ENCODE data around the gene SLC46A1. TPM values are rescaled to one million over a fixed set of nuclear protein-coding genes. Genes with fewer than 3 reads are reported as not detected.
"Not testable (repeated sequence)": the region's sequence is repeated elsewhere in the genome, so short reads cannot be mapped to it uniquely, and the experiment has no call there.

The SLC46A1 gene
- polyA plus RNA-seq (2012; ENCODE audit: missing spikeins) = 6.3 TPM

GRCh38 chr17:28405632-28406472 lies at the start of gene SLC46A1:
Gene SLC46A1 (minus strand): TSS chr17:28406212. CDS start chr17:28406114, 98 bp downstream.
- DNase-seq (ENCODE audit: insufficient read length) (peak; percentile 71), FAIRE-seq (peak; percentile 91)
- TF ChIP-seq POLR2A (IDR thresholded peaks at IDR 0.05; ENCODE audit: low read depth, low read length) (peak; percentile 67), TAF1 (IDR thresholded peaks at IDR 0.05; ENCODE audit: borderline replicate concordance, low read depth, low read length) (no peak), POLR2AphosphoS5 (IDR thresholded peaks at IDR 0.05; ENCODE audit: low read depth, low read length) (peak; percentile 64)

- DNase-seq (ENCODE audit: insufficient read length) (no peak), FAIRE-seq (no peak)
- TF ChIP-seq TAF1 (IDR thresholded peaks at IDR 0.05; ENCODE audit: borderline replicate concordance, low read depth, low read length) (no peak), POLR2AphosphoS5 (IDR thresholded peaks at IDR 0.05; ENCODE audit: low read depth, low read length) (no peak), POLR2A (IDR thresholded peaks at IDR 0.05; ENCODE audit: low read depth, low read length) (no peak)
Observed at GRCh38 chr17:28449859-28450258, 43.8 kb upstream of the SLC46A1 start.

GRCh38 chr17:28447396-28447760 lies 41.4 kb upstream of the SLC46A1 start:
- TF ChIP-seq POLR2A (IDR thresholded peaks at IDR 0.05; ENCODE audit: low read depth, low read length) (no peak), POLR2AphosphoS5 (IDR thresholded peaks at IDR 0.05; ENCODE audit: low read depth, low read length) (no peak), TAF1 (IDR thresholded peaks at IDR 0.05; ENCODE audit: borderline replicate concordance, low read depth, low read length) (no peak)
- FAIRE-seq (no peak), DNase-seq (ENCODE audit: insufficient read length) (no peak)

GRCh38 chr17:28446716-28447395 lies 40.8 kb upstream of the SLC46A1 start:
- no peak for DNase-seq (ENCODE audit: insufficient read length)
- no peak for FAIRE-seq
- TF ChIP-seq POLR2A (IDR thresholded peaks at IDR 0.05; ENCODE audit: low read depth, low read length) = no peak
- no peak for TF ChIP-seq POLR2AphosphoS5 (IDR thresholded peaks at IDR 0.05; ENCODE audit: low read depth, low read length)
- no peak for TF ChIP-seq TAF1 (IDR thresholded peaks at IDR 0.05; ENCODE audit: borderline replicate concordance, low read depth, low read length)

GRCh38 chr17:28443901-28444638 lies 38.1 kb upstream of the SLC46A1 start:
- DNase-seq (ENCODE audit: insufficient read length) = no peak
- no peak for FAIRE-seq
- TF ChIP-seq POLR2AphosphoS5 (IDR thresholded peaks at IDR 0.05; ENCODE audit: low read depth, low read length) (no peak), TAF1 (IDR thresholded peaks at IDR 0.05; ENCODE audit: borderline replicate concordance, low read depth, low read length) (no peak), POLR2A (IDR thresholded peaks at IDR 0.05; ENCODE audit: low read depth, low read length) (no peak)

GRCh38 chr17:28434326-28434725 lies 28.3 kb upstream of the SLC46A1 start:
- FAIRE-seq; DNase-seq (ENCODE audit: insufficient read length): not testable (repeated sequence)

GRCh38 chr17:28433721-28434120 lies 27.7 kb upstream of the SLC46A1 start:
- no peak for FAIRE-seq
- TF ChIP-seq TAF1 (IDR thresholded peaks at IDR 0.05; ENCODE audit: borderline replicate concordance, low read depth, low read length) (no peak), POLR2AphosphoS5 (IDR thresholded peaks at IDR 0.05; ENCODE audit: low read depth, low read length) (no peak), POLR2A (IDR thresholded peaks at IDR 0.05; ENCODE audit: low read depth, low read length) (no peak)
- DNase-seq (ENCODE audit: insufficient read length) = no peak

GRCh38 chr17:28427982-28428381 lies 22.0 kb upstream of the SLC46A1 start:
- not testable (repeated sequence) for DNase-seq (ENCODE audit: insufficient read length); FAIRE-seq

GRCh38 chr17:28427371-28427770 lies 21.4 kb upstream of the SLC46A1 start:
- FAIRE-seq (no peak), DNase-seq (ENCODE audit: insufficient read length) (no peak)
- TF ChIP-seq POLR2AphosphoS5 (IDR thresholded peaks at IDR 0.05; ENCODE audit: low read depth, low read length) (no peak), TAF1 (IDR thresholded peaks at IDR 0.05; ENCODE audit: borderline replicate concordance, low read depth, low read length) (no peak), POLR2A (IDR thresholded peaks at IDR 0.05; ENCODE audit: low read depth, low read length) (no peak)

- TF ChIP-seq POLR2A (IDR thresholded peaks at IDR 0.05; ENCODE audit: low read depth, low read length) = no peak
- no peak for TF ChIP-seq POLR2AphosphoS5 (IDR thresholded peaks at IDR 0.05; ENCODE audit: low read depth, low read length)
- TF ChIP-seq TAF1 (IDR thresholded peaks at IDR 0.05; ENCODE audit: borderline replicate concordance, low read depth, low read length) = no peak
- DNase-seq (ENCODE audit: insufficient read length) (no peak), FAIRE-seq (no peak)
Observed at GRCh38 chr17:28426081-28426519, 20.1 kb upstream of the SLC46A1 start.

- FAIRE-seq (no peak), DNase-seq (ENCODE audit: insufficient read length) (no peak)
- no peak for TF ChIP-seq TAF1 (IDR thresholded peaks at IDR 0.05; ENCODE audit: borderline replicate concordance, low read depth, low read length)
Observed at GRCh38 chr17:28425206-28425605, 19.2 kb upstream of the SLC46A1 start.

Measured in GM12892 (cell line).